NCI-H2107 treated with DMSO at 0.1 percent for 48 hours (cell line): ENCODE measurements around the gene EHF.

Experiments used
- DNase-seq: peaks from one replicate; lab custom pipeline; 2025; ENCODE audit not compliant: unreplicated experiment; lab: John Stamatoyannopoulos, UW

The EHF gene

GRCh38 chr11:34623463-34623862 is 2.6 kb downstream of the EHF start:
- no peak for DNase-seq

GRCh38 chr11:34624069-34624468 is 3.2 kb downstream of the EHF start:
- no peak for DNase-seq

GRCh38 chr11:34625576-34625975 is 4.7 kb downstream of the EHF start:
- no peak for DNase-seq

GRCh38 chr11:34626393-34626792 is 5.5 kb downstream of the EHF start:
- no peak for DNase-seq

GRCh38 chr11:34627197-34627596 is 6.3 kb downstream of the EHF start:
- no peak for DNase-seq

- no peak for DNase-seq
Observed at GRCh38 chr11:34629711-34630110, 8.8 kb downstream of the EHF start.

- DNase-seq: no peak
Observed at GRCh38 chr11:34630544-34630943, 9.7 kb downstream of the EHF start.

- DNase-seq: no peak
Observed at GRCh38 chr11:34631297-34631696, 10.4 kb downstream of the EHF start.

GRCh38 chr11:34631737-34632104 is 10.8 kb downstream of the EHF start:
- DNase-seq: peak; percentile 88

GRCh38 chr11:34632105-34632791 is 11.4 kb downstream of the EHF start:
- DNase-seq: peak; percentile 94

GRCh38 chr11:34633640-34633989 is 12.7 kb downstream of the EHF start:
- DNase-seq: no peak

GRCh38 chr11:34633990-34634693 is 13.2 kb downstream of the EHF start:
- DNase-seq: peak; percentile 22

GRCh38 chr11:34634694-34635062 is 13.8 kb downstream of the EHF start:
- DNase-seq: no peak

- no peak for DNase-seq
Observed at GRCh38 chr11:34636127-34636526, 15.2 kb downstream of the EHF start.

- DNase-seq: no peak
Observed at GRCh38 chr11:34637303-34637702, 16.4 kb downstream of the EHF start.

GRCh38 chr11:34638897-34639296 is 18.0 kb downstream of the EHF start:
- no peak for DNase-seq

- no peak for DNase-seq
Observed at GRCh38 chr11:34639545-34639944, 18.7 kb downstream of the EHF start.

- DNase-seq: no peak
Observed at GRCh38 chr11:34640050-34640923, 19.4 kb downstream of the EHF start.

- no peak for DNase-seq
Observed at GRCh38 chr11:34640924-34641275, 20.0 kb downstream of the EHF start.

GRCh38 chr11:34641456-34641855 is 20.6 kb downstream of the EHF start:
- no peak for DNase-seq

- peak; percentile 19 for DNase-seq
Observed at GRCh38 chr11:34642001-34642554, 21.2 kb downstream of the EHF start.

- no peak for DNase-seq
Observed at GRCh38 chr11:34642873-34643272, 22.0 kb downstream of the EHF start.
